Neutrophil (primary cell): ENCODE results near the gene TM4SF1.
"Not testable (repeated sequence)": the region's sequence is repeated elsewhere in the genome, so short reads cannot be mapped to it uniquely, and the experiment has no call there.

Experiments
- H3K27ac ChIP-seq: fragments of 200-600 bp; sonication (generic); 2 replicates; pipeline ENCODE4 v1.5.1; 2016; ENCODE audit warnings: mild to moderate bottlenecking, moderate library complexity
- H3K27me3 ChIP-seq: fragments of 200-600 bp; sonication (generic); 2 replicates; pipeline ENCODE4 v1.6.0; 2016; ENCODE audit warnings: mild to moderate bottlenecking
- H3K36me3 ChIP-seq: fragments of 200-600 bp; sonication (generic); 2 replicates; pipeline ENCODE4 v1.5.1; 2017
- H3K4me1 ChIP-seq, 2 experiments: fragments of 200-600 bp in 1 of 2; sonication (generic) in 1 of 2; 1 replicate in 1 of 2; 2 replicates in 1 of 2; pipeline versions ENCODE4 v1.5.1 to v1.6.1; 2013 to 2016; ENCODE audit warnings: low read depth in 1 of 2, low read length in 1 of 2, mild to moderate bottlenecking in 1 of 2, moderate library complexity in 1 of 2; ENCODE audit not compliant: control insufficient read depth in 1 of 2, insufficient read depth in 1 of 2
- H3K4me3 ChIP-seq, 2 experiments: fragments of 200-600 bp in 1 of 2; sonication (generic) in 1 of 2; 1 replicate in 1 of 2; 2 replicates in 1 of 2; pipeline ENCODE4 v1.5.1; 2013 to 2016; ENCODE audit warnings: low read depth in 1 of 2, low read length in 1 of 2, mild to moderate bottlenecking in 1 of 2, moderate library complexity in 1 of 2
- H3K9me3 ChIP-seq: fragments of 200-600 bp; sonication (generic); 2 replicates; pipeline ENCODE4 v1.5.1; 2016
- CTCF ChIP-seq: fragments of 200-600 bp; sonication (generic); IDR thresholded peaks from 2 replicates; pipeline ENCODE4 v1.5.1; 2016; ENCODE audit warnings: antibody characterized with exemption

TM4SF1 gene

GRCh38 chr3:149384167-149384566, 6.7 kb upstream of the TM4SF1 start:
- TF ChIP-seq CTCF, result no peak
- no peaks in the 10 kb centered on the region for H3K27me3 ChIP-seq
- no peaks in the 10 kb centered on the region for H3K9me3 ChIP-seq
- no peaks in the 10 kb centered on the region for H3K4me1 ChIP-seq
- H3K36me3 ChIP-seq, result no peaks in the 10 kb centered on the region
- no peak overlapping the region for H3K27ac ChIP-seq
- no peak overlapping the region for H3K4me3 ChIP-seq

- Histone ChIP-seq H3K27me3 (peaks cover under 1% of the 10 kb centered on the region), H3K4me3 (no peak overlapping the region), H3K36me3 (no peaks in the 10 kb centered on the region), H3K4me1 (no peaks in the 10 kb centered on the region), H3K27ac (no peak overlapping the region), H3K9me3 (no peaks in the 10 kb centered on the region)
- no peak for TF ChIP-seq CTCF
Measured at GRCh38 chr3:149383703-149384102, 6.3 kb upstream of the TM4SF1 start.

GRCh38 chr3:149382518-149382917, 5.1 kb upstream of the TM4SF1 start:
- H3K9me3 ChIP-seq, result no peaks in the 10 kb centered on the region
- H3K27ac ChIP-seq, result no peak overlapping the region
- peaks cover 11% of the 10 kb centered on the region for H3K27me3 ChIP-seq
- H3K4me3 ChIP-seq, result no peak overlapping the region
- no peaks in the 10 kb centered on the region for H3K36me3 ChIP-seq
- no peak for TF ChIP-seq CTCF
- H3K4me1 ChIP-seq, result no peaks in the 10 kb centered on the region

- no peak overlapping the region for H3K4me3 ChIP-seq
Measured at GRCh38 chr3:149382101-149382467, 4.6 kb upstream of the TM4SF1 start.

GRCh38 chr3:149381173-149382100, 4.0 kb upstream of the TM4SF1 start:
- Histone ChIP-seq H3K4me3 (no peak overlapping the region), H3K27me3 (peaks cover 22% of the 10 kb centered on the region), H3K36me3 (no peaks in the 10 kb centered on the region), H3K27ac (no peak overlapping the region), H3K9me3 (no peaks in the 10 kb centered on the region), H3K4me1 (no peaks in the 10 kb centered on the region)
- TF ChIP-seq CTCF, result no peak

More at GRCh38 chr3:149382101-149382467, 4.6 kb upstream of the TM4SF1 start:
- no peak overlapping the region for H3K27ac ChIP-seq
- H3K4me1 ChIP-seq, result no peaks in the 10 kb centered on the region
- TF ChIP-seq CTCF, result no peak
- H3K9me3 ChIP-seq, result no peaks in the 10 kb centered on the region
- H3K36me3 ChIP-seq, result no peaks in the 10 kb centered on the region
- peaks cover 15% of the 10 kb centered on the region for H3K27me3 ChIP-seq

GRCh38 chr3:149380220-149380619, 2.8 kb upstream of the TM4SF1 start:
- not testable (repeated sequence) for H3K9me3 ChIP-seq, H3K4me1 ChIP-seq, H3K36me3 ChIP-seq, H3K4me3 ChIP-seq, H3K27ac ChIP-seq
- H3K27me3 ChIP-seq, result peaks cover 34% of the 10 kb centered on the region
